ENCODE results near the gene ABHD17C. TPM values are rescaled to one million over a fixed set of nuclear protein-coding genes. Genes with fewer than 3 reads are reported as not detected.

ABHD17C gene
- total RNA-seq, 1 experiment from 2014 or later = 10.3 TPM

GRCh38 chr15:80679167-80679803, 15.8 kb upstream of the ABHD17C start:
- H3F3A ChIP-seq (ENCODE audit: low read length, unreplicated experiment) = no peaks in the 10 kb centered on the region
- DNase-seq (peak; percentile 94), ATAC-seq (peak; percentile 84)
- H3K36me3 ChIP-seq (ENCODE audit: low read depth, low read length) = no peaks in the 10 kb centered on the region
- H3K9ac ChIP-seq (ENCODE audit: low read length) = peak overlapping the region; percentile 76
- POLR2A ChIA-PET (ENCODE audit: unreplicated experiment) = no interaction called here
- peaks cover 52% of the 10 kb centered on the region for H3K4me1 ChIP-seq (ENCODE audit: insufficient read depth, low read length)
- H3K27me3 ChIP-seq (ENCODE audit: low read length) = no peaks in the 10 kb centered on the region
- H3K79me2 ChIP-seq (ENCODE audit: low read length) = no peaks in the 10 kb centered on the region
- intact Hi-C loops (cut with micrococcal nuclease) = no loop called here
- H4K20me1 ChIP-seq (ENCODE audit: low read length) = no peaks in the 10 kb centered on the region
- peak overlapping the region; percentile 57; the same call in 1 of the 2 replicates for H2AFZ ChIP-seq (ENCODE audit: low read length)
- peak overlapping the region; percentile 99 for H3K27ac ChIP-seq (ENCODE audit: low read length)
- no peaks in the 10 kb centered on the region for H3K9me2 ChIP-seq (replicated peaks; ENCODE audit: low read length)
- CTCF ChIA-PET = no interaction called here
- peak overlapping the region; percentile 81 for H3K4me2 ChIP-seq (ENCODE audit: low read length)
- H3K9me3 ChIP-seq (ENCODE audit: low read length) = no peaks in the 10 kb centered on the region
- H3K4me3 ChIP-seq (ENCODE audit: low read length) = peak overlapping the region; percentile 50
- BruUV-seq (replicated peaks) = TSS peak; percentile 81
- TF ChIP-seq EZH2phosphoT487 (IDR thresholded peaks at IDR 0.05; ENCODE audit: borderline replicate concordance, low read length) (no peak), CTCF (conservative IDR thresholded peaks at IDR 0.05; ENCODE audit: low read depth, low read length) (no peak), EZH2 (IDR thresholded peaks at IDR 0.05; ENCODE audit: low read length, unreplicated experiment) (no peak)

- H3K4me1 ChIP-seq (ENCODE audit: insufficient read depth, low read length) = peaks cover 57% of the 10 kb centered on the region
- no peaks in the 10 kb centered on the region for H4K20me1 ChIP-seq (ENCODE audit: low read length)
- peak overlapping the region; percentile 76 for H3K9ac ChIP-seq (ENCODE audit: low read length)
- ChIA-PET POLR2A (ENCODE audit: unreplicated experiment) (no interaction called here), CTCF (no interaction called here)
- H3K9me2 ChIP-seq (replicated peaks; ENCODE audit: low read length) = no peaks in the 10 kb centered on the region
- H3K27ac ChIP-seq (ENCODE audit: low read length) = peak overlapping the region; percentile 99
- H2AFZ ChIP-seq (ENCODE audit: low read length) = peak overlapping the region; percentile 57; the same call in 1 of the 2 replicates
- no peaks in the 10 kb centered on the region for H3K27me3 ChIP-seq (ENCODE audit: low read length)
- H3F3A ChIP-seq (ENCODE audit: low read length, unreplicated experiment) = no peaks in the 10 kb centered on the region
- intact Hi-C loops (cut with micrococcal nuclease) = no loop called here
- H3K9me3 ChIP-seq (ENCODE audit: low read length) = no peaks in the 10 kb centered on the region
- no peak for TF ChIP-seq EZH2phosphoT487 (IDR thresholded peaks at IDR 0.05; ENCODE audit: borderline replicate concordance, low read length)
- no peak for TF ChIP-seq EZH2 (IDR thresholded peaks at IDR 0.05; ENCODE audit: low read length, unreplicated experiment)
- TF ChIP-seq CTCF (conservative IDR thresholded peaks at IDR 0.05; ENCODE audit: low read depth, low read length) = no peak
- BruUV-seq (replicated peaks) = TSS peak; percentile 76
- peak; percentile 61 for ATAC-seq
- H3K4me3 ChIP-seq (ENCODE audit: low read length) = peak overlapping the region; percentile 50
- H3K79me2 ChIP-seq (ENCODE audit: low read length) = no peaks in the 10 kb centered on the region
- peak overlapping the region; percentile 81 for H3K4me2 ChIP-seq (ENCODE audit: low read length)
- no peaks in the 10 kb centered on the region for H3K36me3 ChIP-seq (ENCODE audit: low read depth, low read length)
- DNase-seq = peak; percentile 69
Observed at GRCh38 chr15:80679804-80680175, 15.3 kb upstream of the ABHD17C start.

GRCh38 chr15:80682201-80682600, 12.9 kb upstream of the ABHD17C start:
- TF ChIP-seq EZH2phosphoT487 (IDR thresholded peaks at IDR 0.05; ENCODE audit: borderline replicate concordance, low read length) (no peak), EZH2 (IDR thresholded peaks at IDR 0.05; ENCODE audit: low read length, unreplicated experiment) (no peak), CTCF (conservative IDR thresholded peaks at IDR 0.05; ENCODE audit: low read depth, low read length) (no peak)
- Histone ChIP-seq H3K9me2 (replicated peaks; ENCODE audit: low read length) (no peaks in the 10 kb centered on the region), H3K4me2 (ENCODE audit: low read length) (no peak overlapping the region), H3K79me2 (ENCODE audit: low read length) (no peaks in the 10 kb centered on the region), H3K9ac (ENCODE audit: low read length) (no peak overlapping the region), H3F3A (ENCODE audit: low read length, unreplicated experiment) (no peaks in the 10 kb centered on the region), H3K27me3 (ENCODE audit: low read length) (no peaks in the 10 kb centered on the region), H3K4me3 (ENCODE audit: low read length) (no peak overlapping the region), H3K9me3 (ENCODE audit: low read length) (no peaks in the 10 kb centered on the region), H3K36me3 (ENCODE audit: low read depth, low read length) (no peaks in the 10 kb centered on the region), H3K4me1 (ENCODE audit: insufficient read depth, low read length) (peaks cover 57% of the 10 kb centered on the region), H4K20me1 (ENCODE audit: low read length) (no peaks in the 10 kb centered on the region), H2AFZ (ENCODE audit: low read length) (no peak overlapping the region), H3K27ac (ENCODE audit: low read length) (no peak overlapping the region)
- ChIA-PET CTCF (no interaction called here), POLR2A (ENCODE audit: unreplicated experiment) (no interaction called here)
- intact Hi-C loops (cut with micrococcal nuclease) = no loop called here
- ATAC-seq = no peak
- BruUV-seq (replicated peaks) = no TSS peak
- no peak for DNase-seq

Measured in PC-3 (cell line).